GM18951 (cell line): ENCODE data around the gene ERVK3-1.
"Not testable (repeated sequence)": the region's sequence is repeated elsewhere in the genome, so short reads cannot be mapped to it uniquely, and the experiment has no call there.

Experiments used
- POLR2A ChIP-seq: IDR thresholded peaks from 4 replicates; pipeline ENCODE4 v1.6.1; 2011; ENCODE audit warnings: mild to moderate bottlenecking; ENCODE audit not compliant: insufficient read length, insufficient read depth; ENCODE audit errors: extremely low read depth
- in situ Hi-C: fragments of 300-500 bp; cut with MboI; formaldehyde crosslinking; loops from one replicate; pipeline ENCODE4 v1.12.0; 2022; ENCODE audit warnings: low sequenced_read_pairs, mixed read lengths, inconsistent platforms; ENCODE audit not compliant: unreplicated experiment

Gene ERVK3-1

DNA sequence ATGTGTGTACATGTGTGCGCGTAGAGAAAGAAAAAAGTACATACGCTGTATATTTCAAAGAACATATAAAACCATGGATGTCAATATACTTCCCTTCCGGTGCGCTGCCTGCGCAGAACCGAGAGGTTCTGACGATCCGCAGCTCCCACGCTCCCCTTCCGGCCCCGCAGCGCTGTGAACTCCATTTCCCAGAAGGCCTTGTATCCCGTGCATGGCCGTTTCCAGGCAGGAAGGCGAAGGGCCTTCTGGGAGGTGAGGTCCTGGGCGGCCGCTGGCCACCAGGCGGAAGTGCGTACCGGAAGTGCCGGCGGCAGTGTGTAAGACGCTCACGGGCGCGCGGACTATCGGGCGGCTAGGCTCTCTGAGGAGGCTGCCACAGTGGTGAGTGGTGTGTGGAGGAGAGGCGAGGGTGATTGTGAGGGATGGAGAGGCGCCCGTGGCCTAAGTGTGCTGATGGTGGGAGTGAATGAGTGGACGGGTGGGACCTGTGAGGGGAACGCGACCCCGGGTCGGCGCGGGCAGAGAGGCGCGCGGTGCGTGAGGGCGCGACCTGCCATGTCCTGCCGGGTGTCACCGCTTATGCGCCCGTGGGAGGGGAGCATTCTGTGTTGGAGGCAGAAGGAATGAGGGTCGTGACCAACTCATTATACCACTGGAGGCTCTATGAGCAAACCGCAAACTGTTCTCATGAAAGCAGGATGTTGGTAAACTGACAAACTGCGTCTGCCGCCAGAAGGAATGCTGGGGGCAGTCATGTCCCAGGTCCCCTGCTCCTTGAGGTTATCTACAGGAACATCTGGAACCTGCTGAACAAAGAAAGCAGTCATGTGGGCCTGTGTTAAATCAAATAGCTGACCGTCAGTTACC is at the start of gene ERVK3-1:
TSS of gene ERVK3-1 (plus strand) at position 313 of the 867 bp plus-strand sequence. CDS start 6,792 bp downstream, outside the sequence.
- in situ Hi-C loops, result no loop called here
- peak; percentile 96 for TF ChIP-seq POLR2A

- in situ Hi-C loops, result not testable (repeated sequence)
These were observed 46.9 kb upstream of the ERVK3-1 start for GRCh38 chr19:58258259-58258658.

- no peak for TF ChIP-seq POLR2A
- in situ Hi-C loops, result no loop called here
These were observed 43.6 kb upstream of the ERVK3-1 start for GRCh38 chr19:58261600-58261967.

DNA sequence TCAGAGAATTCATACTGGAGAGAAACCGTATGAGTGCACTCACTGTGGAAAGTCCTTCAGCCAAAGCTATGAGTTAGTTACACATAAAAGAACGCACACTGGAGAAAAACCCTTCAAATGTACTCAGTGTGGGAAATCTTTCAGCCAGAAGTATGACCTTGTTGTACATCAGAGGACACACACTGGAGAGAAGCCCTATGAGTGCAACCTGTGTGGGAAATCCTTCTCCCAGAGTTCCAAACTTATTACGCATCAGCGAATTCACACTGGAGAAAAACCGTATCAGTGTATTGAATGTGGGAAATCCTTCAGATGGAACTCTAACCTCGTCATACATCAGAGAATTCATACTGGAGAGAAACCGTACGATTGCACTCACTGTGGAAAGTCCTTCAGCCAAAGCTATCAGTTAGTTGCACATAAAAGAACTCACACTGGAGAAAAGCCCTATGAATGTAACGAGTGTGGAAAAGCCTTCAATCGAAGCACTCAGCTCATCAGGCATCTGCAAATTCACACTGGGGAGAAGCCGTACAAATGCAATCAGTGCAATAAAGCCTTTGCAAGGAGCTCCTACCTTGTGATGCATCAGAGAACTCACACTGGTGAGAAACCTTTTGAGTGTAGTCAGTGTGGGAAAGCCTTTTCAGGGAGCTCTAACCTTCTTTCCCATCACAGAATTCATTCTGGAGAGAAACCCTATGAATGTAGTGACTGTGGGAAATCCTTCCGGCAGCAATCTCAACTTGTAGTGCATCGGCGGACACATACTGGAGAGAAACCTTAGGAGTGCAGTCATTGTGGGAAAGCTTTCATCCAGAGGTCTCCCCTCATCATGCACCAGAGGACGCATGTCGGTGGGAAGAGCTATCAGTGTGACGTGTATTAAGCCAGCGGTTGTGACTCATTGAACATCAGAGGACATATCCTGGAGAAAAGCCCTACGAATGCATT is 42.9 kb upstream of the ERVK3-1 start:
- in situ Hi-C loops, result no loop called here
- no peak for TF ChIP-seq POLR2A

GRCh38 chr19:58262922-58263296 is 42.3 kb upstream of the ERVK3-1 start:
- TF ChIP-seq POLR2A, result no peak
- in situ Hi-C loops, result no loop called here

- no peak for TF ChIP-seq POLR2A
- in situ Hi-C loops, result no loop called here
These were observed 40.1 kb upstream of the ERVK3-1 start for GRCh38 chr19:58265100-58265499.

- in situ Hi-C loops, result no loop called here
- TF ChIP-seq POLR2A, result no peak
These were observed 36.8 kb upstream of the ERVK3-1 start for GRCh38 chr19:58268344-58268743.

- in situ Hi-C loops, result no loop called here
- TF ChIP-seq POLR2A, result no peak
These were observed 30.4 kb upstream of the ERVK3-1 start for GRCh38 chr19:58274771-58275201.

DNA sequence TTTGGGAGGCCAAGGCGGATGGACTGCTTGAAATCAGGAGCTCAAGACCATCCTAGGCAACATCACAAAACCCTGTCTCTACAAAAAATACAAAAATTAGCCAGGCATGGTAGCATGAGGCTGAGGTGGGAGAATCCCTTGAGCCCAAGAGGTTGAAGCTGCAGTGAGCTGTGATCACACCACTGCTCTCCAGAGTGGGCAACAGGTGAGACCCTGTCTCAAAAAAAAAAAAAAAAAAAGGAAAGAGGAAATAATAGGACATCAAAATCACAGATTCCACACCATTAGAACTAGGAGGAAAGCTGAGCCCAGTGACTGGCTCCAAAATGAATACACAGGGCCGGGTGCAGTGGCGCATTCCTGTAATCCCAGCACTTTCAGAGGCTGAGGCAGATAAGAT is 29.6 kb upstream of the ERVK3-1 start:
- in situ Hi-C loops, result no loop called here
- TF ChIP-seq POLR2A, result no peak

DNA sequence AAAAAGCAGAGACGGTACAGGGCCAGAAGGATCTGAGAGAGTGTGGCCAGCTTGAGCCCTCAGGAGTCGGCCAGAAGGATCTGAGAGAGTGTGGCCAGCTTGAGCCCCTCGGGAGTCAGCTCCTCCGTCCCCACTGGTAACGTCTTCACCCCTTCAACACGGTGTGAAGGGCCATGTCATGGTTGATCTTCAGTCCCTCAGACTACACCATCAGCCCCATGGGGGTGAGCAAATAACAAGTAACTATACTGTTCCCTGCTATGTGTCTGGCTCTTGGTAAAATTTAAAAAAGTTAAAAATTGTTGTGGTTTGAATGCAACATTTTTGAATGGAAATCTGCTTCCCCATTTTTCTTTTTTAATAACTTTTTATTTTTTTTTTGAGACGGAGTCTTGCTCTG is 28.0 kb upstream of the ERVK3-1 start:
- in situ Hi-C loops, result no loop called here
- no peak for TF ChIP-seq POLR2A

- TF ChIP-seq POLR2A, result no peak
- in situ Hi-C loops, result no loop called here
These were observed 27.2 kb upstream of the ERVK3-1 start for GRCh38 chr19:58277748-58278540.

DNA sequence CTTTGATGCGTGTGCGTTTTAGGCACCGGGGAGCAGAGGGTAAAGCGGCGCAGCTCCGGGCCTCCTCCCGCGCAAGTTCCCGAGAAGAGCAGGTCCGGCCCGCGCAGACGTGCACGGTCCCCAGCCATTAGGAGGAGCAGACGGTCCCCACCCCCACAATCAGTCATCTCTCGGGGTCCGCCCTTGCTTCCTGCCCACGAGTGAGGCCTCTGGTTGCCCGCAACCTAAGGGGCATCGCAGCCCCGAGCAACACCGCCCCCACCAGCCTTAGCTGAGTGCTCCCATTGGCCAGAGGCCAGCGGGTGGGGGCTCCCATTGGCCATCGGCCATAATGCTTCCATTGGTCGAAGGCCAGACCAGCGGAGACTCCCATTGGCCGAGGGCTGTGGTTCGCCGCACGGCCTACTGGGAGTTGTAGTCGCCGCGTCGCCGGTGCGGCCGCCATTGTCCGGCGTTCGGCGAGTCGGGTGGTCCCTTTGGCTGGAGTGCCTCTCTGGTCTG is 26.6 kb upstream of the ERVK3-1 start, which contains the start of gene ZNF8:
TSS of gene ZNF8 (plus strand) at position 415 of the 501 bp plus-strand sequence. CDS start 127 bp downstream, outside the sequence.
- in situ Hi-C loops, result no loop called here
- peak; percentile 81 for TF ChIP-seq POLR2A
